Small intestine (tissue), 7 donors: Measurements from ENCODE around the gene ZNF445. TPM values are rescaled to one million over a fixed set of nuclear protein-coding genes. Genes with fewer than 3 reads are reported as not detected.

ENCODE experiments used
- DNase-seq, 2 donors: peaks; one replicate each; pipeline versions ENCODE4 v3.0.0 to v3.0.0-alpha.2; 2013
- FAIRE-seq: peaks from 2 replicates; lab custom pipeline; 2012; peaks lifted over from hg19 to GRCh38; lab: Jason Lieb, UNC
- H3K27ac ChIP-seq, 3 donors: one replicate each; pipeline ENCODE4 v1.5.1; 2013; ENCODE audit warnings: low read length in 2 of 3, mild to moderate bottlenecking in 2 of 3, control low read depth in 1 of 3, inconsistent platforms in 1 of 3, low read depth in 1 of 3, moderate library complexity in 1 of 3
- H3K27me3 ChIP-seq, 3 donors: one replicate each; pipeline ENCODE4 v1.6.1; 2013; ENCODE audit warnings: low read length in 3 of 3, inconsistent platforms in 1 of 3; ENCODE audit not compliant: control insufficient read depth in 3 of 3, insufficient read depth in 3 of 3
- H3K36me3 ChIP-seq, 3 donors: one replicate each; pipeline ENCODE4 v1.6.1; 2013; ENCODE audit warnings: low read length in 3 of 3, inconsistent platforms in 1 of 3, low read depth in 1 of 3, mild to moderate bottlenecking in 1 of 3, moderate library complexity in 1 of 3; ENCODE audit not compliant: control insufficient read depth in 3 of 3, insufficient read depth in 2 of 3
- H3K4me1 ChIP-seq, 3 donors: one replicate each; pipeline ENCODE4 v1.6.1; 2013; ENCODE audit warnings: low read length in 2 of 3, inconsistent platforms in 1 of 3, low read depth in 1 of 3, mild to moderate bottlenecking in 1 of 3, moderate library complexity in 1 of 3; ENCODE audit not compliant: control insufficient read depth in 3 of 3, insufficient read depth in 2 of 3
- H3K4me3 ChIP-seq, 3 donors: one replicate each; pipeline ENCODE4 v1.5.1; 2013; ENCODE audit warnings: low read length in 3 of 3, control low read depth in 1 of 3, inconsistent platforms in 1 of 3, low read depth in 1 of 3, mild to moderate bottlenecking in 1 of 3, moderate library complexity in 1 of 3
- H3K9me3 ChIP-seq, 2 donors: one replicate each; pipeline ENCODE4 v1.6.1; 2013; ENCODE audit warnings: low read depth in 1 of 2, low read length in 1 of 2; ENCODE audit not compliant: control insufficient read depth in 2 of 2, insufficient read depth in 1 of 2
- WGBS, 3 donors: extraction: QIAGEN DNeasy Blood & Tissue Kit; methylation state at CpG; one replicate each; pipeline ENCODE4 v1.1.7; 2013; 5-methylcytosine and 5-hydroxymethylcytosine counted together
- polyA plus RNA-seq, 4 donors: library from polyadenylated mRNA; stranded (reverse) in 3 of 4; unstranded in 1 of 4; fragments of 200-250 nt in 3 of 4; fragments of 120-200 nt in 1 of 4; gene quantifications; one replicate each; pipeline versions ENCODE4 v1.2.1 to v1.2.3, GENCODE V29; 2013
- donor health status: healthy with polysubstance abuse.
- donor health status: control.
- donor health status: control.
- donor health status: Bipolar disorder and iron deficiency.
- donor health status: healthy.

Gene ZNF445
- polyA plus RNA-seq, 4 donors, result 0.89 to 15.3 (median 2.7) TPM

DNA sequence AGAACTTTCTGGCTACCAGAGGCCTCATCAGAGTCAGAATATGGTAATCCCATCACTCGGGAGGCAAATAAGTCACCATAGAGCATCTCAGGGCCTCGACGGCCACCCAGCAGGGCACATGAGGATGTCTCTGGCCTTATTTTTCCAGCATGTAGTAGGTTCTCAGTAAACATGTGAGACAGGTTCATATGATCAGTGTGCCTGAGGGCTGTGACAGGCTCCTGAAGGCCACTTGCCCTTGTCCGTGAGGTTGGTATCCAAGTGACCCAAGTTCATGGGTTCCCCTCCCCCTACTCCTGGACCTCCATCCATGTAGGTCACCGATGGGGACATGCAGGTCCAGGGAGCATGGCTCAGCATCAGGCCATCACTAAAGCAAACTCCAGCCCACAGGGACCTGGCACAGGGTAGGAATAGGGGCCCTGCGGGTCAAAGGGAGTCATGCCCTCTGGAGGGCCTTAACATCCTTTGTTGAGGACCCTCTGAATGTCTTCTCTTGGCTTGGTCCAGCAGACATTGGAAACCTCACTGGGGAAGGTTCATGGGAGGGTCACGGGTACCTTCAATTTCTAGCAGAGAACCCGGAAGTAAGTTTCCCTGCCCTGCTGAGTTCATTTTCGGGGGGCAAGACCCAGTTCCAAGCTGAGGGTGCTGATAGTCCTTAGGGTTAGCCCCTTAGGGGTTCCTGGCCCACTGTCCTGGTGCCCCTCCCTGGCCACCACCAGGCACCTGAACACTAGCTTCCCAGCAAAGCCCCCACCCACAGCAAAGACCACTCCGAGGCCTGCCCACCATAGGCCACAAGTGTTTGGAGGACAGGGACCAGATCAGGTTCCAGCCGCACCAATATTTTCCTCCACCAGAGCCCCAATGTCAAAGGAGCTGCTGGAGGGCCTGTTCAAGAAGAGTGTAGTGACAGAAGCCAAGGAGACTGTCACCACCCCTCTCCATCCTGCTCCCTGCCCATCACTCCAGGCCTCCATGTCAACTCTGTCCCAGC, 61.1 kb downstream of the ZNF445 start:
- H3K9me3 ChIP-seq, result no peaks in the 10 kb centered on the region
- FAIRE-seq (no peak), DNase-seq (no peak)
- H3K27me3 ChIP-seq, result no peaks in the 10 kb centered on the region
- H3K27ac ChIP-seq, result no peak overlapping the region
- no peak overlapping the region for H3K4me3 ChIP-seq
- H3K4me1 ChIP-seq, result peaks cover 0 to 31% (median 2%) of the 10 kb centered on the region in 3 donors
- no peaks in the 10 kb centered on the region for H3K36me3 ChIP-seq
- WGBS, 3 donors, result 88 to 94% (median 92%) methylated on average over 11 of the region's 11 CpGs

DNA sequence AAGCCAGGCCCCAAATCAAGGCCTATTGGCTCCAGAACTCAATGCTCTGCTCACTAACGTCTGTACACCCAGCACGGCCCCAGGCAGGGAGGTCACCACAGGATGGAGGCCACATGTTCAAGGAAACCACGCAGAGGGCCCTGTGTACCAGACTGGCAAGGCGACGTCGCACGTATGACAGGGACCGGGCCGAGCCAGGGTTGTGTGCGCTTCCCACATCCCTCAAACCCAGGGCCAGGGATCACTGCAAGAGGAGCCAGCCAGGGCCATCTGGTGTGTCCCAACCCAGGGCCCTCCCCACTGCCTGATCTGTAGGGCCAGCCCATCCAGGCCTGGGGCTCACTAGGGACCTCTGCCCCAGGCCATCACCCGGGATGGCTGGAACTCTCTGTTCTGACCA, 62.0 kb downstream of the ZNF445 start:
- DNase-seq (no peak), FAIRE-seq (no peak)
- Histone ChIP-seq H3K9me3 (no peaks in the 10 kb centered on the region), H3K36me3 (no peaks in the 10 kb centered on the region), H3K27ac (no peak overlapping the region), H3K4me3 (no peak overlapping the region), H3K27me3 (no peaks in the 10 kb centered on the region), H3K4me1 (peaks cover 0 to 26% (median 2%) of the 10 kb centered on the region in 3 donors)
- WGBS, 3 donors, result 88 to 93% (median 89%) methylated on average over 11 of the region's 11 CpGs

DNA sequence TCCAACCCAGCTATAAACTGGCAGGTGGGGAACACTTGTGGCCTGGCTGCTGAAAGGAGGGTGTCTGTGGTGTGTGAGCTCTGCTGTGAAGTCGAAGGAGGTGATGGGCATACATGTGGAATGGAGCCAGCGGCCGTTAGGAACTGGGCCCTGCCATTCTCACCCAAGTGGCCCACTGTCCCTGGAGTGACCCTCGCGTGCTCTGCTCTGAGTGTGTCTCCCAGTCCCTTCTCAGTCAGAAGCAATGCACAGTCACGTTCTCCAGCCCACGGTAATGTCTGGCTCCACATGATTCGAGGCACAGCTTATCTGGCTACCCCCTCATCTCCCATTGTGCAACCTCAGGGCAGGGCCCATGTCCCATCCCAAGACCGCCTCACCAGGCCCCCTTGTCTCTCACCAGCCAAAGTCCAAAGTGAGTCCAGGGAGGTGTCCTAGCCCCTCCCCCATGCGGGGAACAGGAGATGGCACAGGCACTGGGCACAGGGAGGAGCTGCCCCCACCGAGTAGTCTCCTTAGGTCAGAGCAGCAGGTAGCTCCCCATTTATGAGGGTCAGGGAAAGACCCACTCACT, 62.9 kb downstream of the ZNF445 start:
- Histone ChIP-seq H3K4me3 (no peak overlapping the region), H3K36me3 (peaks cover 0 to 7% (median 0%) of the 10 kb centered on the region in 3 donors), H3K27me3 (no peaks in the 10 kb centered on the region), H3K4me1 (peaks cover 0 to 20% (median 0%) of the 10 kb centered on the region in 3 donors), H3K9me3 (no peaks in the 10 kb centered on the region), H3K27ac (peak overlapping the region in 1 of 3 donors; percentile 46)
- FAIRE-seq, result no peak
- peak in 1 of 2 donors; percentile 82 for DNase-seq
- 71 to 83% (median 74%) methylated on average over 11 of the region's 11 CpGs for WGBS, 3 donors

DNA sequence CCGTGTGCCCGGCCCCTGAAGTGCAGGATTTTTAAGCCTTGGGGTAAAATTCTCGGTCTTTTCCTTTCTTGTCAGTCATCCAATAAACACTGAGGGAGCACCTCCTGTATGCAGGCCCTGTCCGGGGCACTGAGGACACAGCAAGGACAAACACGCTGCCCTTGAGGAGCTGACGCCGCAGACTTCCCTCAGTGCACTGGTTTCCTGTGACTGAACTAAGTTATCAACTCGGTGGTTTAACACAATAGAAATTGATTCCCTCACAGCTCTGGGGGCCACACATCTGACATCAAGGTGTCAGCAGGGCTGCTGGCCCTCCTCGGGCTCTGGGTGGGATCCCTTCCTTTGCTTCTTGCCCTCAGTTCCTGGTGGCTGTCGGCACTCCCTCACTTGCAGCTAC, 65.1 kb downstream of the ZNF445 start:
- Histone ChIP-seq H3K9me3 (no peaks in the 10 kb centered on the region), H3K27me3 (no peaks in the 10 kb centered on the region), H3K4me3 (no peak overlapping the region), H3K4me1 (peaks cover 0 to 9% (median 0%) of the 10 kb centered on the region in 3 donors), H3K36me3 (peaks cover 0 to 14% (median 0%) of the 10 kb centered on the region in 3 donors), H3K27ac (no peak overlapping the region)
- whole genome bisulfite sequencing, 3 donors, result 74 to 82% (median 76%) methylated on average over 10 of the region's 10 CpGs
- FAIRE-seq, result no peak
- no peak for DNase-seq

DNA sequence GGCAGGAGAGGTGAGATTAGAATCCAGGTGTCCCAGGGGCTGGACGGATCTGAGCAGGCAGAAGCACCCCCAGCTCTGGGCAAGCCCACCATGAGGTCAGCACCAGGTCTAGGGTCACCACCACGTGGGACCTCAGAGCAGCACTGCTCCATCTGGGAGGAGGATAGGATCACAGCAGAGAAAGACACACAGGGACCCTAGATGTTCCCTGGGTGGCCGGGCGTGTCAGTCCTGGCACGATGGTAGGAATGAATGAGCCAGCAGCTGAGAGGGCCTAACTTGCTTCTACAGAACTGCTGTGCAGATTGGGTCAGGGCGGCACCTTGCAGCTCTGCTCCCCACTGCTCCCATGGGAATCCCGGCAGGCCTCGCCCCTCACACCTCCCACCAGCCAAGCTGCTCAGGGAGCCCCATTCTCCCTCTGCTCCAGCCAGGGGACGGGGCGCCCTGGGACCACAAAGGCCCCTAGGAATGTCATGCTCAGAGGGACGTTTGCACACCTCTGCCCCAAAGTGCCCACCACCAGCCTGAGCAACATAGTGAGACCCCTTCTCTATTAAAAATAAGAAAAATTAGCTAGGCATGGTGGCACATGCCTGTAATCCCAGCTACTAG, 66.3 kb downstream of the ZNF445 start:
- Histone ChIP-seq H3K4me1 (peaks cover 0 to 9% (median 0%) of the 10 kb centered on the region in 3 donors), H3K9me3 (no peaks in the 10 kb centered on the region), H3K27ac (no peak overlapping the region), H3K4me3 (no peak overlapping the region), H3K27me3 (no peaks in the 10 kb centered on the region), H3K36me3 (peaks cover 0 to 14% (median 0%) of the 10 kb centered on the region in 3 donors)
- DNase-seq (no peak), FAIRE-seq (no peak)
- 72 to 82% (median 79%) methylated on average over 11 of the region's 11 CpGs for WGBS, 3 donors

DNA sequence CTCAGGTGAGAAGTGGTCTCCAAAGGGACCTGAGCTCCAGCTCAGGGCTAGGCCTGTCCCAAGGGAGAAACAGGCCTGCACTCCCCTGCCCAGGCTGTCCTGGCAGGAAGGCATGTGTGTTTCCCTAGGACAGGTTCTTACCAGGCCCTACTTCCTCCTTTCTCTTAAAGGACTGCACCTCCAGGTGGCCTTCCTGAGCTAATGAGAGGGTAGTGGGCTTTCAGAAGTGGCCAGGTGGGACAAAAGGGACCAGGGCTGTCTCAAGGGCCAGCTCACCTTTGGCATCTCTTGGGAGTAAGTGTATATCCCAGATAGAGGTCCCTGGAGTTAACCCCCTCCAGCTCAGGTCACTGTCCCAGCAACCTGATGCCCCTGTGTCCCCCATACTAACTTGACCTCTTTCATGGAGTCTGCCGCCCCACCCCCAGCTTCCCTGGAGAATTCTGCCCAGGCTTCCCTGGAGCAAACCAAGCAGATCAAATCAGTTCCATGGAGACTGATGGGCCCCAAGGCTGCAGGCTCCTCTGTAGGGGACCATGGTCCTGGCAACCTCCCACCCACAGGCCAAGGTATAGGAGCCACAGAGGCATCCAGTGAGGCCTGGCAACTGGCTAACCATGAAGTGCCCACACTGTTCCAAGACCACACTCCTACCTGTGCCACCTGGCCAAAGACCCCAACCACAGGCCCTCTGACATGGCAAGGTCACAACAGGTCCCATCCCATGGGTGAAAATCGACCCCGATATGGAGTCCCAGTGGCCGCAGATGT, 67.6 kb downstream of the ZNF445 start:
- DNase-seq (no peak), FAIRE-seq (no peak)
- H3K4me3 ChIP-seq, result no peak overlapping the region
- H3K36me3 ChIP-seq, result peaks cover 0 to 21% (median 3%) of the 10 kb centered on the region in 3 donors
- no peaks in the 10 kb centered on the region for H3K9me3 ChIP-seq
- peaks cover 0 to 6% (median 0%) of the 10 kb centered on the region in 3 donors for H3K4me1 ChIP-seq
- no peaks in the 10 kb centered on the region for H3K27me3 ChIP-seq
- H3K27ac ChIP-seq, result no peak overlapping the region
- WGBS, 3 donors, result 75 to 97% (median 79%) methylated on average over 4 of the region's 4 CpGs

DNA sequence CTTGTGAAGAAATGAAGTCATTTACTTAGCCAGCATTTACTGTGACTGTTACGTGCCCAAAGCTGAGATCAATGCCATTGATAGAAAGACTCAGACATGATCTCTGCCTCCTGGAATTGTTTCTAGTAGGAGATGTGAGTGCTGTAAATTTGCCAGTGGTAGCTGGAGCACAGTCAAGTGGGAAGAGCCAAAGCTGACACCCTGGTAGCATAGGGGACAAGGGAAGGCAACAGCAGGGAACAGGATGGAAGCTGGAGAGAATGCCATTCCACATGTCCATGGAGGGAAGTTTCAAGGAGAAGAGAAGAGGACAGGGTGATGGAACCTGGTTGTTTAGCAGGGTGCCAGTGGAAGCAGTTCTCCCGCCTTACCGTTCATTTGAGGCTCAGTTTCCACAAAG, 74.9 kb downstream of the ZNF445 start:
- Histone ChIP-seq H3K4me1 (no peaks in the 10 kb centered on the region), H3K27me3 (no peaks in the 10 kb centered on the region), H3K36me3 (peaks cover 0 to 34% (median 3%) of the 10 kb centered on the region in 3 donors), H3K9me3 (no peaks in the 10 kb centered on the region), H3K4me3 (no peak overlapping the region), H3K27ac (no peak overlapping the region)
- 95 to 99% (median 99%) methylated on average over 3 of the region's 3 CpGs for WGBS, 3 donors
- FAIRE-seq, result no peak
- DNase-seq, result no peak
